Glomerular visceral epithelial cell (primary cell): ENCODE measurements around the gene FAM229A.
"Not testable (repeated sequence)": the region's sequence is repeated elsewhere in the genome, so short reads cannot be mapped to it uniquely, and the experiment has no call there.

Source experiments
- DNase-seq: peaks from one replicate; pipeline ENCODE4 v3.0.0-alpha.2; 2016; ENCODE audit errors: extremely low spot score

Gene FAM229A

GRCh38 chr1:32362474-32363313 is at the start of gene FAM229A, which contains the start of gene TSSK3:
TSS of gene FAM229A (minus strand) at chr1:32362485. CDS start at chr1:32362091, 394 bp downstream.
TSS of gene TSSK3 (plus strand) at chr1:32362539. CDS start at chr1:32362702, 163 bp downstream.
- DNase-seq: no peak

GRCh38 chr1:32411261-32411660 is 49.0 kb upstream of the FAM229A start:
- no peak for DNase-seq

- DNase-seq: no peak
These were observed 44.4 kb upstream of the FAM229A start for GRCh38 chr1:32406629-32407111.

- no peak for DNase-seq
These were observed 43.6 kb upstream of the FAM229A start for GRCh38 chr1:32405672-32406467.

- no peak for DNase-seq
These were observed 42.7 kb upstream of the FAM229A start for GRCh38 chr1:32404946-32405345.

GRCh38 chr1:32400876-32401631 is 38.8 kb upstream of the FAM229A start:
- peak; percentile 81 for DNase-seq

GRCh38 chr1:32399843-32400242 is 37.6 kb upstream of the FAM229A start:
- DNase-seq: no peak

GRCh38 chr1:32398401-32398800 is 36.1 kb upstream of the FAM229A start:
- DNase-seq: peak; percentile 16

- not testable (repeated sequence) for DNase-seq
These were observed 34.2 kb upstream of the FAM229A start for GRCh38 chr1:32396524-32396923.

GRCh38 chr1:32394890-32395432 is 32.7 kb upstream of the FAM229A start:
- no peak for DNase-seq

- peak; percentile 98 for DNase-seq
These were observed 32.0 kb upstream of the FAM229A start, which contains the start of gene BSDC1 for GRCh38 chr1:32394141-32394889. TSS of gene BSDC1 (minus strand) at chr1:32394441. CDS start at chr1:32394414, 27 bp downstream.

- DNase-seq: peak; percentile 25
These were observed 31.5 kb upstream of the FAM229A start for GRCh38 chr1:32393832-32394140.

- DNase-seq: no peak
These were observed 30.9 kb upstream of the FAM229A start for GRCh38 chr1:32393136-32393535.

GRCh38 chr1:32392325-32392724 is 30.0 kb upstream of the FAM229A start:
- no peak for DNase-seq

GRCh38 chr1:32390904-32391870 is 28.9 kb upstream of the FAM229A start:
- no peak for DNase-seq

GRCh38 chr1:32388641-32389040 is 26.4 kb upstream of the FAM229A start:
- no peak for DNase-seq

- DNase-seq: no peak
These were observed 24.5 kb upstream of the FAM229A start for GRCh38 chr1:32386676-32387392.

- DNase-seq: no peak
These were observed 17.8 kb upstream of the FAM229A start for GRCh38 chr1:32380057-32380456.
